HG03457 (cell line): ENCODE results near the gene PDE10A.

Experiments used
- ATAC-seq: cut with Tn5 transposase; IDR thresholded peaks from one replicate; pipeline ENCODE4 v1.9.1; 2021; ENCODE audit warnings: moderate number of reproducible peaks; ENCODE audit not compliant: unreplicated experiment

The PDE10A gene

DNA sequence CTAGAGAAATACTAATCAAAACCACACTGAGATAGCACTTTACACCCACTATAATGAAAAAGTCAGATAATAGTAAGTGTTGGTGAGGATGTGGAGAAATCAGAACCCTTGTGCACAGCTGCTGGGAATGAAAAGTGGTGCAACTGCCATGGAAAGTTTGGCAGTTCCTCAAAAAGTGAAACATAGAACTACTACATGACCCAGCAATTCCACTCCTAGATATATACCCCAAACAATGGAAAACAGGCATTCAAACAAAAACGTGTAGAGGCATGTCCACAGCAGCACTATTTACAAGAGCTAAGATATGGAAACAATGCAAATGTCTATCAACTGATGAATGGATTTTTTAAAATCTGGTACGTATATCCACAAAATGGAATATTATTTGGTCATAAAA lies 236.1 kb downstream of the PDE10A start:
- ATAC-seq: no peak

- ATAC-seq: no peak
Measured at GRCh38 chr6:165422192-165422591, 240.8 kb downstream of the PDE10A start.

- ATAC-seq: no peak
Measured at GRCh38 chr6:165417278-165417865, 245.7 kb downstream of the PDE10A start.

DNA sequence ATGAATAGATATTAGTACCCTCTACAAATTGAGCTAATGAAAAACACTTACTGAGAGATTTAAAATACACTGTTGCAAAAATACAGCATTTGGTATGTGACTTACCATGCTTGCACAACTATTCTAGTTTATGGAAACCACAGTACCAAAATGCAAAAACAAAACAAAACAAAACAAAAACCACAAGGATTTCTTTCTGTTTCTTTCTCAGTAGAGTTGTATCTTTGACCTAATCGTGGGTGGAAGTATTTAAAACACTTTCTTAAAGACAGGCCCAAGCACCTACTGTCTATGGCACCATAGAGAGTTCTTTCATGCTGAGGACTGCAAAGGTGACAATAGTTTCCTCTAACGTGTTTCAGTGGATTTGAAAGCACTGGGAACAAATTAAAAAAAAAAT lies 258.3 kb downstream of the PDE10A start:
- no peak for ATAC-seq

GRCh38 chr6:165404296-165404695 lies 258.7 kb downstream of the PDE10A start:
- no peak for ATAC-seq

- ATAC-seq: no peak
Measured at GRCh38 chr6:165403006-165403595, 259.9 kb downstream of the PDE10A start.

DNA sequence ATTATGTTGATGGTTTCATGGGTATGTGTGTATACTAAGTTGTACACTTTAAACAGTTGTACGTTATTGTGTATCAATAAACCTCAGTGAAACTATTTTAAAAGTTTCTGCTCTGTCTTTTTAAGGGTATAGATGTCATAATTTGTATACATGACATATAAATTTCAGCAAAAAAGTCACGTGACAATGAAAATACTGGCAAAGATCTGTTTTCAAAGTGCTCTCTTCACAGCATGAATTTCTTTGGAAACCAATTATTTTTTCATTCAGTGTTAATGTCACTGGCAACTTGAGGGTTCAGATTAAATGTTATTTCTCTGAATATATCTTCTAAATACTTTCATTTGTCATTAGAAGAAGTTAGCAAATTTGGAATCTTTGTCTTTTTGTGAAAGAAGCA lies 261.9 kb downstream of the PDE10A start:
- ATAC-seq: no peak

GRCh38 chr6:165390475-165390874 lies 272.6 kb downstream of the PDE10A start:
- ATAC-seq: no peak

DNA sequence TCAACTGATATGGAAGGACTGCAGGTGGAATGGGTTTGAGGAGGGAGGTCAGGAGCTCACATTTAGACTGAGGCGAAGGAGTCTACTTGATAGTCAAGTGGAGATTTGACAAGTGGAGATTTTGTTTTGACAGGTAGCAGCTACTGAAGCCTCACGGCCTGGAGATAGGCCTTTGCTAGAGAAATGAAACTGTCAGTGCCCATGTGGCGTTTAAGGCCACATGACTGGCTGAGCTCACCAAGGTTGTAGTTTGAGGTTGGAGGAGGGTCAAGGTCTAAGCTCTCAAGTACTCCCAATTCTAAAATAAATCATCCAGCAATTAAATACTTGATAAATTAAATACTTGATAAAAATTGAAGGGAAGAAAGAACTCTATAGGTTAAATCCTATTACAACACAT lies 273.5 kb downstream of the PDE10A start:
- no peak for ATAC-seq

DNA sequence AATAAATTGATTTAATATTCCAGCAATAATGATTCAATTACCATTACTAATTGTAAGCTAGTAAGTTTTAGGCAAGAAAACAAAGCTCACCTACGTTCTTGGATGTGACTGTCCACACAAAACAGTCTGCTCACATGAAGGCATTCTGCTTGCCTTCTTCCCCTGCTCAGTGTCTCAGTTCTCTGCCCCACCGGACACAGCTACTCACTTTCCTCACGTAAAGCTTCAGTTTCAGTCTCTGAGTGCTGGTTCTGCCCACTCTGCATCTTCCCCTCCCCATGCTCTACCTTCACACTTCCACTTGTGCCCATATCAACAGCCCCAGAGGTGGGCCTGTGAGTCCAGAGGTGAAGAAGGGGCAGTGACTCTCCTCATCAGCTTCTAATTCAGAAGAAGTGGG lies 279.7 kb downstream of the PDE10A start:
- ATAC-seq: no peak

- no peak for ATAC-seq
Measured at GRCh38 chr6:165376100-165376499, 286.9 kb downstream of the PDE10A start.

- ATAC-seq: no peak
Measured at GRCh38 chr6:165365371-165365770, 297.7 kb downstream of the PDE10A start.

GRCh38 chr6:165345700-165346099 lies 317.3 kb downstream of the PDE10A start:
- ATAC-seq: no peak

DNA sequence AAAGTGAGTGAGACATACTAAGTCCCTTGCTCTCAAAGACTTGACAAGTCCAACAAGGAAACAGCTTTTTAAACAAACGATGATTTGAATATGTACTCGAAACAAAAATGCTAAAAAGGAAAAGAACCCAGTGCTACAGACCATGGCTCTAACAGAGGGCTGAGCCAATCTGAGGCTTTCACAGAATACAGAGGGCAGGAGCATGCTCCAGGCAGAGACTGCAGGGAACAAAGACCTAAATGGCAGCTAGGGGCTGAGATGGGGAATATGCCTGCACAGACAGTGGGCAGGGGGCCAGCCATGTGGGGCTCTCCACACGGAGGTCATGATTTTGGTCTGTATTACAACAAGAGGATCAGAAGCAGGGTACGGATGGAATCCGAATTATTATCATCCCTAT lies 322.5 kb downstream of the PDE10A start:
- ATAC-seq: no peak

DNA sequence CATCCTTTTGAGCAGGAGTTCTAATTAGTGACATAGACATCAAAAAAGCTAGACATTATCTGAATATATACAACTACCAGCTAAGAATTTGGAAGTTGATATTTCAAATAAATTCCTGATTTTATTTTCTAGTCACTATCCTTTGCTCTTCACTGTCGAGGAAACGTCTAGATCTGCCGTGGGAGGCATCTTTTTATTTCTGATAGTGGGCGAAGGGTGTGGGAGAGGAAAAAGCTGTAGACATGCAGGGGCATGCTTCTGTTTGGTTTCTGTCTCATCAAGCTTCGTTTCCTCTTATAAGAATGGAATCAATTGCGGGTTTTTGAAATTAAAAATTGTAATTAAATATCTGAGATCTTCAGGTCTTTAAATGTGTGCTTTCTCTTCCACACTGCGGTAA lies 337.4 kb downstream of the PDE10A start:
- ATAC-seq: no peak

DNA sequence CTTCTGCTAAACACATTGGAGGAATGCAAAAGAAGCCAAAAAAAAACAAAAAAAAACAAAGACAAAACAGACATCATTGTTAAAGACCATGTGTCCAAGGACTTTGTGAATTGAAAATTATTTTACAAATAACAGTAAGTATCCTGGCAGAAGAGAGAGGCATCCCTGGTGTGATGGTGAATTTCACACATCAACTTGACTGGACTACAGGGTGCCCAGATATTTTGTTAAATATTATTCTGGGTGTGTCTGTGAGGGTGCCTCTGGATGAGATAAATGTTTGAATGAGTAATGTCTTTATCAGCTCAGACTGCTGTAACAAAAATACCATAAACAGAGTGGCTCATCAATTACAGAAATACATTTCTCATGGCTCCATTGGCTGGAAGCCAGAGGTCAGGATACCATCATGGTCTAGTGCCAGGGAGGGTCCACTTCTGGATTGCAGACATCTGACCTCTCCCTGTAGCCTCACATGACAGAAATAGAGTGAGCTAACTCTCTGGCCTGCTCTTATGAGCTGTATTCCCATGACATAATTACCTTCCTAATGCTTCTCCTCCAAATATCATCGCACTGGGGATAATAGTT lies 341.4 kb downstream of the PDE10A start:
- no peak for ATAC-seq

DNA sequence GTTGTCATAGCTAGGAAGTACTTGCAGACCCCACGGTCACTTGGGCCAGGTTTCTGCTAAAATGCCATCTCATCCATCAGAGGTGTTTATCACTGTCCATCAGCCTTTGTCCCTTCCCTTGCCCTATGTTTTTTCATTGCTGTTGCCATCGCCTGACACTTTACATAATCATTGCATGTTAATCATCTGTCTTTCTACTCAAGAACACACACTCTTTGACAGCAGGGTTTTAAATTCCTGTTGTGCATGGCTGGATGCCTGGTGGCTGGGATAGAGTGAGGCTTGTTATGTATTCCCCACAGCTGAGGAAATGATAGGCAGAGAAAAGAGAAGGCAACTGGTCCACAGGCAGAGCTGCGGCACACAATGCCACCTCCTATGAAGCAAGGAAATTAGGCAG lies 341.9 kb downstream of the PDE10A start:
- ATAC-seq: no peak

- ATAC-seq: no peak
Measured at GRCh38 chr6:165317723-165318122, 345.3 kb downstream of the PDE10A start.

DNA sequence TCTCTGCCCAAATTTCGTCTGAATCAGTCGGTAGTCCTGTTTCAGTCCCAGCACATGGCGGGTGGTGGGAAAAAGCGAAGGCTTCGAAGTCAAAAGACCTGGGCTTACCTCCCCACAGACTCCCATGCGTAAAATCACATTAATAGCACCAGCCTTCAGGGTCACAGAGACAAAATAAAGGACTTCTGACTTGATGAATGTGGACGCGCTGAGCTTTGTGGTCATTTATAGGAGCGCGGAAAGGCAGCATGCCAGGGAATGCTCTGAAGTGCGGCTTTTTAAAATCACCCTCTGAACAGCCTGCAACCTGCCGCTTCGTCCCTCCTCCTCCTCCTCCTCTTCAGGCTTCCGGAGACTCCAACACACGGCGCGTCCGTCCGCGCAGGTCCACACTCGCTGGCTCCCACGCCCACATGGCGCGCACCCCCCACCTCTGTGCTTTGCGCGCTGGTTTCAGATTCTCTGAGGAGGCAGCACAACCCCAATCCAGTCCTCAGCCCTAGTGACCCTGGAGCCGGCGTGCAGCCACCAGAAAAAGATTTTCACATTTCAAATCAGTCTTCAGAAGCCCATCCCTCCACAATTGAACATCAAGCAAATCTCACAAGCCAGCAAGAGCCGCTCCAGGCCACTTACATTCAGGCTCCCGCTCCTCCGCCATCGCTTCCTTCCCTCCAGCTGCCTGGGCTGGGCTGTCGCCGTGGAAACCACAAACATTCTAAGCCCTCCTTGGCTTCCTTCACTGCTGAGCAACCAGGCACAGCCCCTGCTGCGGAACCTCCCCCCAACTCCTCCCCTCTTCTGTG lies 353.9 kb downstream of the PDE10A start, which contains the start of gene C6orf118:
C6orf118 (minus strand) TSS at position 680 of the 806 bp plus-strand sequence; CDS start at position 661, 19 bp downstream.
- ATAC-seq: no peak

- ATAC-seq: no peak
Measured at GRCh38 chr6:165306955-165307354, 356.1 kb downstream of the PDE10A start.

DNA sequence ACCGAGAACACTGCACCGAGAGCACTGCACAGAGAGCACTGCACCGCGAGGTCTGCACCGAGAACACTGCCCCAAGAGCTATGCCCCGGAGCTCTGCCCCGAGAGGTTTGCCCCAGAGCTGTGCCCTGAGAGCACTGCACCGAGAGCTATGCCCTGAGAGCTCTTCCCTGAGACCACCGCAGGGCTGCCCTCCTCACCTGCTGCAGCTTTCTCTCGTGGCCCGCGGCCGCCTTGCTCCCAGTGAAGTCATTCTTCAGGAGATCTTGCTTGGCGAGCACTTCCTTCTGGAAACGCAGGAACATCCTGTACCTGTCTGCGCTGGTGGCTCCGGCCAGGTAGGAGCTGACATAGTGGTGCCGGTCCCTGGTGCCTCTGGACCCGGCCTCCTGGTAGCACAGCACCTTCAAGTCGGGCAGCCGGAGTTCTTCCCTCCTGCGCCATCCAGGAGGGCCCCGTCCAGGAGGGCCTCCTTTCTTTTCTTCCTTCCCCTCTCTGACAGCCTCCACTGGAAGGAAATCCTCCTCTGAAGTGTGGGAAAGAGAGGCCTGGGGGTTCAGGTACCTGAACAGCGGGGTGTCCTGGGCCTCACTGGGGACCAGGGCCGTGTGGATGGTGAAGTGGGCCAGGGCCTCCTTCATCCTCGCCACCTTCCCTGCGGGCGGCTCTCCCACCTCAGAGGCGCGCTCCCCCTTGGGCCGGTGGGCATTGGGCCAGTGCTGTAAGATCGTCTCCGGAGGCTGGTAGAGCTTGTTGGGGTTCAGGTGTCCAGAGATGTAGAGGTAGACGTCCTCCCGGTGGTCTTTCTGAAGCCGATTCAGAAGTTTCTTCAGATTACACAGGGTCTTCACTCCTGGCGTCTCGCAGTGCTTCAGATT lies 361.4 kb downstream of the PDE10A start:
- no peak for ATAC-seq
